HEK293 (cell line): ENCODE results near the gene SKOR2.
A peak's percentile ranks its signal among the peaks of the same experiment; 100 is the strongest.

Source experiments
- CTCF ChIA-PET: fragments of 350-600 bp; formaldehyde crosslinking; extraction: SDS; loops from one replicate; lab custom pipeline; 2021; ENCODE audit warnings: antibody characterized with exemption; lab: Yijun Ruan, JAX
- POLR2A ChIA-PET: fragments of 300-600 bp; formaldehyde crosslinking; extraction: SDS; loops from one replicate; lab custom pipeline; 2020; ENCODE audit warnings: antibody characterized with exemption, inconsistent platforms; lab: Yijun Ruan, JAX
- H3K27ac ChIP-seq: fragments of 200-500 bp; sonication (Bioruptor generic); 2 replicates; pipeline ENCODE4 v1.5.1; 2014; ENCODE audit warnings: low read depth, low read length, control low read depth, inconsistent platforms; ENCODE audit errors: extremely low read depth
- H3K36me3 ChIP-seq, 2 experiments: fragments of 200-500 bp in 1 of 2; sonication (Bioruptor generic) in 1 of 2; 1 replicate in 1 of 2; 2 replicates in 1 of 2; pipeline ENCODE4 v1.5.1; 2014 to 2017; ENCODE audit warnings: inconsistent platforms in 2 of 2, low read length in 2 of 2; ENCODE audit not compliant: control insufficient read depth in 2 of 2, insufficient read depth in 1 of 2
- H3K4me1 ChIP-seq: fragments of 200-500 bp; sonication (Bioruptor generic); 2 replicates; pipeline ENCODE4 v1.5.1; 2014; ENCODE audit warnings: mild to moderate bottlenecking, low read length, inconsistent platforms; ENCODE audit not compliant: control insufficient read depth, insufficient read depth
- H3K4me3 ChIP-seq: 2 replicates; pipeline ENCODE4 v1.5.1; 2011; ENCODE audit warnings: low read depth, mild to moderate bottlenecking, control low read depth, low read length, moderate library complexity
- H3K9me3 ChIP-seq: fragments of 200-500 bp; sonication (Bioruptor generic); 2 replicates; pipeline ENCODE4 v1.5.1; 2014; ENCODE audit warnings: low read depth, low read length, inconsistent platforms; ENCODE audit not compliant: control insufficient read depth, insufficient read depth
- FEZF1 ChIP-seq: fragments of 450-650 bp; formaldehyde crosslinking; IDR thresholded peaks from 2 replicates; pipeline ENCODE4 v1.5.1; 2016; ENCODE audit warnings: missing biosample characterization, missing genetic modification characterization
- MYNN ChIP-seq: fragments of 450-650 bp; formaldehyde crosslinking; IDR thresholded peaks from 2 replicates; pipeline ENCODE4 v1.5.1; 2016; ENCODE audit warnings: missing biosample characterization, missing genetic modification characterization, borderline replicate concordance
- MZF1 ChIP-seq: fragments of 450-650 bp; formaldehyde crosslinking; IDR thresholded peaks from 2 replicates; pipeline ENCODE4 v1.5.1; 2017; ENCODE audit warnings: missing biosample characterization, missing genetic modification characterization, borderline replicate concordance
- OVOL3 ChIP-seq: fragments of 450-650 bp; formaldehyde crosslinking; IDR thresholded peaks from 2 replicates; pipeline ENCODE4 v1.5.1; 2016; ENCODE audit warnings: missing biosample characterization, missing genetic modification characterization
- PRDM1 ChIP-seq: fragments of 450-650 bp; formaldehyde crosslinking; IDR thresholded peaks from 2 replicates; pipeline ENCODE4; 2016; ENCODE audit warnings: missing biosample characterization, missing genetic modification characterization
- YY2 ChIP-seq: fragments of 450-650 bp; formaldehyde crosslinking; IDR thresholded peaks from 2 replicates; pipeline ENCODE4 v1.5.1; 2016; ENCODE audit warnings: missing biosample characterization, missing genetic modification characterization
- ZBTB20 ChIP-seq: fragments of 450-650 bp; formaldehyde crosslinking; IDR thresholded peaks from 2 replicates; pipeline ENCODE4 v1.5.1; 2016; ENCODE audit warnings: missing biosample characterization, missing genetic modification characterization
- ZBTB8A ChIP-seq: fragments of 450-650 bp; formaldehyde crosslinking; IDR thresholded peaks from 2 replicates; pipeline ENCODE4 v1.5.1; 2016; ENCODE audit warnings: missing biosample characterization, missing genetic modification characterization
- ZNF121 ChIP-seq: fragments of 450-650 bp; formaldehyde crosslinking; IDR thresholded peaks from 2 replicates; pipeline ENCODE4 v1.5.1; 2016; ENCODE audit warnings: missing biosample characterization, missing genetic modification characterization
- ZNF138 ChIP-seq: fragments of 450-650 bp; formaldehyde crosslinking; IDR thresholded peaks from 2 replicates; pipeline ENCODE4 v1.5.1; 2016; ENCODE audit warnings: missing biosample characterization, missing genetic modification characterization, borderline replicate concordance
- ZNF155 ChIP-seq: fragments of 450-650 bp; formaldehyde crosslinking; IDR thresholded peaks from 2 replicates; pipeline ENCODE4 v1.5.1; 2016; ENCODE audit warnings: missing biosample characterization, missing genetic modification characterization
- ZNF324 ChIP-seq: fragments of 450-650 bp; formaldehyde crosslinking; IDR thresholded peaks from 2 replicates; pipeline ENCODE4 v1.5.1; 2016; ENCODE audit warnings: missing biosample characterization, missing genetic modification characterization
- ZNF354C ChIP-seq: fragments of 450-650 bp; formaldehyde crosslinking; IDR thresholded peaks from 2 replicates; pipeline ENCODE4 v1.5.1; 2016; ENCODE audit warnings: missing biosample characterization, missing genetic modification characterization, low read depth, borderline replicate concordance
- ZNF394 ChIP-seq: fragments of 450-650 bp; formaldehyde crosslinking; IDR thresholded peaks from 2 replicates; pipeline ENCODE4 v1.5.1; 2016; ENCODE audit warnings: missing biosample characterization, missing genetic modification characterization, mild to moderate bottlenecking, moderate library complexity, borderline replicate concordance
- ZNF423 ChIP-seq: fragments of 450-650 bp; formaldehyde crosslinking; IDR thresholded peaks from 2 replicates; pipeline ENCODE4 v1.5.1; 2016; ENCODE audit warnings: missing biosample characterization, missing genetic modification characterization
- ZNF544 ChIP-seq: fragments of 450-650 bp; formaldehyde crosslinking; IDR thresholded peaks from 2 replicates; pipeline ENCODE4 v1.5.0; 2017; ENCODE audit warnings: missing biosample characterization, missing genetic modification characterization
- ZNF600 ChIP-seq: fragments of 450-650 bp; formaldehyde crosslinking; IDR thresholded peaks from 2 replicates; pipeline ENCODE4 v1.5.1; 2016; ENCODE audit warnings: missing biosample characterization, missing genetic modification characterization
- ZNF670 ChIP-seq: fragments of 450-650 bp; formaldehyde crosslinking; IDR thresholded peaks from 2 replicates; pipeline ENCODE4 v1.5.1; 2016; ENCODE audit warnings: missing biosample characterization, missing genetic modification characterization, low read depth
- ZNF677 ChIP-seq: fragments of 450-650 bp; IDR thresholded peaks from 2 replicates; pipeline ENCODE4 v1.5.0; 2018; ENCODE audit warnings: missing biosample characterization, mild to moderate bottlenecking, missing genetic modification characterization, moderate library complexity
- ZNF792 ChIP-seq: fragments of 450-650 bp; formaldehyde crosslinking; IDR thresholded peaks from 2 replicates; pipeline ENCODE4 v1.5.1; 2016; ENCODE audit warnings: missing biosample characterization, missing genetic modification characterization
- TF ChIP-seq, protein P1 (sequence below): fragments of 450-650 bp; formaldehyde crosslinking; IDR thresholded peaks from 2 replicates; pipeline ENCODE4 v1.5.1; 2016; ENCODE audit warnings: missing biosample characterization, missing genetic modification characterization
- TF ChIP-seq, protein P2 (sequence below): fragments of 450-650 bp; formaldehyde crosslinking; IDR thresholded peaks from 2 replicates; pipeline ENCODE4 v1.5.1; 2016; ENCODE audit warnings: missing biosample characterization, missing genetic modification characterization
- TF ChIP-seq, protein P3 (sequence below): IDR thresholded peaks from 2 replicates; pipeline ENCODE4 v1.6.1; 2011; ENCODE audit warnings: mild to moderate bottlenecking, low read depth, low read length, borderline replicate concordance
- TF ChIP-seq, protein P4 (sequence below): fragments of 450-650 bp; formaldehyde crosslinking; IDR thresholded peaks from 2 replicates; pipeline ENCODE4 v1.5.1; 2016; ENCODE audit warnings: missing biosample characterization, missing genetic modification characterization

SKOR2 gene

DNA sequence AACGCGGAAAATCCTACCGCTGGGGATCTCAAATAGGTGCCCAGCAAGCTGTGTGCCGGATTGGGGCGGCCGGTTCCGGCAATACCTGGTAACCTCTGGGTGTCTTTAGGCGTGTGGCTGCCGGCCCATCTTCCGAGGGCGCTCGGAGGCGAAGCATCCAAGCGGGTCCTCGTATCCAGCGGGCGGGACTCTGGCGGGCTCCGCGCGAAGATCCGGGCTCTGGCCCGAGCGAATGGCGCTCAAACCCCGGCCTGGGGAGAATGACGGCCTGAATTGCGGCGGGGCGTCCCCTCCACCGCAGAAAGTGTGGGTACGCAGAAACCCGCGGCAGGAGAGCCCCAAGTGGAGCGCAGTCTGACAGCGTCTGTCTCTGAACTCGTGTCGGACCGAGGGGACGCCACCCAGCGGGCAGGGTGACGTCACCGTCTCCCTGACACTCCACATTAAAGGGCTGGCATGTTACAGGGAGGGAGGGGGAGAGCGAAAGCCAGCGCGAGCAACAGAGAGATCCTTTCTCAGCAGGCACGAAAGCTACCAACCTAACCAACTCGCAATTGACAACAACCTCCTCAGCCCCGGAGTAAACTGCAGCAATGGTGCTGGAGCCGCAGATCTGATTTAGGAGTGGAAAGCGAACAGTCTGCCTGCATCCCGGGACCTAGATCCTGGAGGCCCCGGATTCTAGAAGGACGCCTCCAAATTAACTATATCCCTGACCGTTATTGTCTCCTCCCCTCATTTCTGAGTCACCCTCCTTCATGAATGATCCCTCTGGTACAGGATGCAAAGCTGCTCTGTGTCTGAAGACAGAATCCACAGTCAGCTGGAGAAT is at the start of gene SKOR2 (continued):
- TF ChIP-seq ZNF394 (tag by site-specific recombination), result peak; percentile 30; the same call in 1 of the 2 replicates
- TF ChIP-seq, all 188 proteins: peak for 34

DNA sequence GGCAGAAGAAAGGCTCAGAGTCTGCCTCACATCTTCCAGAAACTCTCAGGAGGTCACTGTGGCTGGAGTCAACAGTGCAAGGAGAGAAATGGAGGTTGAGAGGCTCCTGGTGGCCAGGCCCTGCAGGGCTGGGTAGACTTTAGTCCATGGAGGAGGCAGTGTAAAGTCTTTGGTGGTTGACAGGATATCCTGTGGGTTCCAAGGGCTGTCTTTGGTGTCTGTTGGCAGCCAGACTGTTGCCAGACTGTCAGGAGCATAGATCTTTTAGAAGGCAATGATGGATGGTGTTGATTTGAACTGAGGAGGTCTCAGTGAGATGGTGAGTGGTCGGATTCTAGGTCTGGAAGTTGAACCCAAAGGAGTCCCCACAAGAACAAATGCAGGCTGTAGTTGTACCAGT is 45.0 kb upstream of the SKOR2 start:
- Histone ChIP-seq H3K4me3 (no peak overlapping the region), H3K36me3 (no peaks in the 10 kb centered on the region), H3K4me1 (no peaks in the 10 kb centered on the region)
- TF ChIP-seq, protein P1, sequence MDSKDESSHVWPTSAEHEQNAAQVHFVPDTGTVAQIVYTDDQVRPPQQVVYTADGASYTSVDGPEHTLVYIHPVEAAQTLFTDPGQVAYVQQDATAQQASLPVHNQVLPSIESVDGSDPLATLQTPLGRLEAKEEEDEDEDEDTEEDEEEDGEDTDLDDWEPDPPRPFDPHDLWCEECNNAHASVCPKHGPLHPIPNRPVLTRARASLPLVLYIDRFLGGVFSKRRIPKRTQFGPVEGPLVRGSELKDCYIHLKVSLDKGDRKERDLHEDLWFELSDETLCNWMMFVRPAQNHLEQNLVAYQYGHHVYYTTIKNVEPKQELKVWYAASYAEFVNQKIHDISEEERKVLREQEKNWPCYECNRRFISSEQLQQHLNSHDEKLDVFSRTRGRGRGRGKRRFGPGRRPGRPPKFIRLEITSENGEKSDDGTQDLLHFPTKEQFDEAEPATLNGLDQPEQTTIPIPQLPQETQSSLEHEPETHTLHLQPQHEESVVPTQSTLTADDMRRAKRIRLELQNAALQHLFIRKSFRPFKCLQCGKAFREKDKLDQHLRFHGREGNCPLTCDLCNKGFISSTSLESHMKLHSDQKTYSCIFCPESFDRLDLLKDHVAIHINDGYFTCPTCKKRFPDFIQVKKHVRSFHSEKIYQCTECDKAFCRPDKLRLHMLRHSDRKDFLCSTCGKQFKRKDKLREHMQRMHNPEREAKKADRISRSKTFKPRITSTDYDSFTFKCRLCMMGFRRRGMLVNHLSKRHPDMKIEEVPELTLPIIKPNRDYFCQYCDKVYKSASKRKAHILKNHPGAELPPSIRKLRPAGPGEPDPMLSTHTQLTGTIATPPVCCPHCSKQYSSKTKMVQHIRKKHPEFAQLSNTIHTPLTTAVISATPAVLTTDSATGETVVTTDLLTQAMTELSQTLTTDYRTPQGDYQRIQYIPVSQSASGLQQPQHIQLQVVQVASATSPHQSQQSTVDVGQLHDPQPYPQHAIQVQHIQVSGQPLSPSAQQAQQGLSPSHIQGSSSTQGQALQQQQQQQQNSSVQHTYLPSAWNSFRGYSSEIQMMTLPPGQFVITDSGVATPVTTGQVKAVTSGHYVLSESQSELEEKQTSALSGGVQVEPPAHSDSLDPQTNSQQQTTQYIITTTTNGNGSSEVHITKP, result no peak
- TF ChIP-seq MZF1 (tag by site-specific recombination), result no peak
- no peak for TF ChIP-seq ZNF423 (tag by site-specific recombination)
- no peak for TF ChIP-seq ZNF155 (tag by site-specific recombination)
- no peak for TF ChIP-seq ZNF677 (tag by site-specific recombination)
- TF ChIP-seq ZNF138 (tag by site-specific recombination), result no peak
- TF ChIP-seq ZNF324 (tag by site-specific recombination), result no peak
- no peak for TF ChIP-seq ZNF792 (tag by site-specific recombination)
- no peak for TF ChIP-seq OVOL3 (tag by site-specific recombination)
- no peak for TF ChIP-seq ZNF354C
- TF ChIP-seq, all 188 proteins: peak for 0
- Histone ChIP-seq H3K27ac (no peak overlapping the region), H3K9me3 (no peaks in the 10 kb centered on the region)
- CTCF ChIA-PET, result no interaction called here
- POLR2A ChIA-PET, result no interaction called here

DNA sequence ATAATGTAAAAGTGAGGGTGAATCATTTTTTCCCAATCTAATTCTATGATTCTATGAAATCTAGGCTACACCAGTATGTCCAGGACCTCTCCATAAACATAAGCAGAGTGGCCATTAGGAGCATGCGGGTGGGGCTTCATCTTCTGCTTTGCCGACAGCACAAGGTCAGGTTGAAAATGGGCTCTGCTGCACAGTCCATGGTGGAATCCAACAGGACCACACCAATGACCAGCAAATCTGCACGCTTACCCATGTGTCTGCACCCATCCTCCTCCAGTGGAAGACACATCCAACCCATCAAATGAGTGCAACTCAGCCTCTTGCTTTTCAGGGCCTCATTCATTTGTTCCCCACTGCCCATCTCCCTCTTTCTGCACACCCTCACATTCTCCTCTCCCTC is 43.3 kb upstream of the SKOR2 start:
- no peaks in the 10 kb centered on the region for H3K36me3 ChIP-seq
- TF ChIP-seq, protein P2, sequence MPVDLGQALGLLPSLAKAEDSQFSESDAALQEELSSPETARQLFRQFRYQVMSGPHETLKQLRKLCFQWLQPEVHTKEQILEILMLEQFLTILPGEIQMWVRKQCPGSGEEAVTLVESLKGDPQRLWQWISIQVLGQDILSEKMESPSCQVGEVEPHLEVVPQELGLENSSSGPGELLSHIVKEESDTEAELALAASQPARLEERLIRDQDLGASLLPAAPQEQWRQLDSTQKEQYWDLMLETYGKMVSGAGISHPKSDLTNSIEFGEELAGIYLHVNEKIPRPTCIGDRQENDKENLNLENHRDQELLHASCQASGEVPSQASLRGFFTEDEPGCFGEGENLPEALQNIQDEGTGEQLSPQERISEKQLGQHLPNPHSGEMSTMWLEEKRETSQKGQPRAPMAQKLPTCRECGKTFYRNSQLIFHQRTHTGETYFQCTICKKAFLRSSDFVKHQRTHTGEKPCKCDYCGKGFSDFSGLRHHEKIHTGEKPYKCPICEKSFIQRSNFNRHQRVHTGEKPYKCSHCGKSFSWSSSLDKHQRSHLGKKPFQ, result no peak
- TF ChIP-seq ZNF600 (no peak), FEZF1 (tag by site-specific recombination) (no peak)
- TF ChIP-seq, all 188 proteins: peak for 0
- Histone ChIP-seq H3K4me1 (no peaks in the 10 kb centered on the region), H3K27ac (no peak overlapping the region), H3K4me3 (no peak overlapping the region), H3K9me3 (no peaks in the 10 kb centered on the region)
- CTCF ChIA-PET, result no interaction called here
- POLR2A ChIA-PET, result no interaction called here

DNA sequence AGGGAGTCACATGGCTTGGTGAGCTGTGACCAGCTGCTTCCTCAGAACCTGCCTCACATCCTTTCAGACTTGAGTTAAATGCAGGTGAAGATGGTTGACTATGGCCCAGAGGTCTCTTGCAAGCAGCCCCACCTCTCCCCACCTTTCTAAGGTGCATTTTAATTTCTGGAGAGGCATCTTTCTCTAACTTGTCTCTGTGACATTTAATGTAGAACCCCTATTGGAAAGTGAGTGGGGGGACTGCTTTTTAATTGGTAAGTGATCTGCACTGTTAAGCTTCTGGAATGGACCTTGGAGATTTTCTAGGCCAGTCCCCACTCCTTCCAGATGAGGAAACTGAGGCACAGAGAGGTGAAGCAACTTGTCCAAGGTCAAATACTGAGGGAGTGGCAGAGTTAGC is 37.3 kb upstream of the SKOR2 start:
- H3K4me3 ChIP-seq, result no peak overlapping the region
- H3K9me3 ChIP-seq, result no peaks in the 10 kb centered on the region
- CTCF ChIA-PET, result no interaction called here
- POLR2A ChIA-PET, result no interaction called here
- no peaks in the 10 kb centered on the region for H3K4me1 ChIP-seq
- no peak overlapping the region for H3K27ac ChIP-seq
- H3K36me3 ChIP-seq, result no peaks in the 10 kb centered on the region
- TF ChIP-seq, protein P3, sequence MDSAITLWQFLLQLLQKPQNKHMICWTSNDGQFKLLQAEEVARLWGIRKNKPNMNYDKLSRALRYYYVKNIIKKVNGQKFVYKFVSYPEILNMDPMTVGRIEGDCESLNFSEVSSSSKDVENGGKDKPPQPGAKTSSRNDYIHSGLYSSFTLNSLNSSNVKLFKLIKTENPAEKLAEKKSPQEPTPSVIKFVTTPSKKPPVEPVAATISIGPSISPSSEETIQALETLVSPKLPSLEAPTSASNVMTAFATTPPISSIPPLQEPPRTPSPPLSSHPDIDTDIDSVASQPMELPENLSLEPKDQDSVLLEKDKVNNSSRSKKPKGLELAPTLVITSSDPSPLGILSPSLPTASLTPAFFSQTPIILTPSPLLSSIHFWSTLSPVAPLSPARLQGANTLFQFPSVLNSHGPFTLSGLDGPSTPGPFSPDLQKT, result no peak
- TF ChIP-seq ZNF670 (tag by site-specific recombination) (no peak), ZBTB20 (no peak), ZNF544 (no peak), YY2 (tag by site-specific recombination) (no peak), ZBTB8A (tag by site-specific recombination) (no peak), MYNN (tag by site-specific recombination) (no peak), ZNF121 (tag by site-specific recombination) (no peak), PRDM1 (no peak)
- TF ChIP-seq, protein P4, sequence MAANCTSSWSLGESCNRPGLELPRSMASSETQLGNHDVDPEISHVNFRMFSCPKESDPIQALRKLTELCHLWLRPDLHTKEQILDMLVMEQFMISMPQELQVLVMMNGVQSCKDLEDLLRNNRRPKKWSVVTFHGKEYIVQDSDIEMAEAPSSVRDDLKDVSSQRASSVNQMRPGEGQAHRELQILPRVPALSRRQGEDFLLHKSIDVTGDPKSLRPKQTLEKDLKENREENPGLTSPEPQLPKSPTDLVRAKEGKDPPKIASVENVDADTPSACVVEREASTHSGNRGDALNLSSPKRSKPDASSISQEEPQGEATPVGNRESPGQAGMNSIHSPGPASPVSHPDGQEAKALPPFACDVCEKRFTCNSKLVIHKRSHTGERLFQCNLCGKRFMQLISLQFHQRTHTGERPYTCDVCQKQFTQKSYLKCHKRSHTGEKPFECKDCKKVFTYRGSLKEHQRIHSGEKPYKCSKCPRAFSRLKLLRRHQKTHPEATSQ (tag by site-specific recombination), result no peak
